Fibroblast of skin of left biceps (primary cell): ENCODE data around the gene DENND4B.
"Not testable (repeated sequence)": the region's sequence is repeated elsewhere in the genome, so short reads cannot be mapped to it uniquely, and the experiment has no call there.

Experiments
- DNase-seq, 2 experiments: peaks; one replicate each; pipeline ENCODE4 v3.0.0-alpha.2; 2013; ENCODE audit warnings: low read depth in 2 of 2

DENND4B gene, protein sequence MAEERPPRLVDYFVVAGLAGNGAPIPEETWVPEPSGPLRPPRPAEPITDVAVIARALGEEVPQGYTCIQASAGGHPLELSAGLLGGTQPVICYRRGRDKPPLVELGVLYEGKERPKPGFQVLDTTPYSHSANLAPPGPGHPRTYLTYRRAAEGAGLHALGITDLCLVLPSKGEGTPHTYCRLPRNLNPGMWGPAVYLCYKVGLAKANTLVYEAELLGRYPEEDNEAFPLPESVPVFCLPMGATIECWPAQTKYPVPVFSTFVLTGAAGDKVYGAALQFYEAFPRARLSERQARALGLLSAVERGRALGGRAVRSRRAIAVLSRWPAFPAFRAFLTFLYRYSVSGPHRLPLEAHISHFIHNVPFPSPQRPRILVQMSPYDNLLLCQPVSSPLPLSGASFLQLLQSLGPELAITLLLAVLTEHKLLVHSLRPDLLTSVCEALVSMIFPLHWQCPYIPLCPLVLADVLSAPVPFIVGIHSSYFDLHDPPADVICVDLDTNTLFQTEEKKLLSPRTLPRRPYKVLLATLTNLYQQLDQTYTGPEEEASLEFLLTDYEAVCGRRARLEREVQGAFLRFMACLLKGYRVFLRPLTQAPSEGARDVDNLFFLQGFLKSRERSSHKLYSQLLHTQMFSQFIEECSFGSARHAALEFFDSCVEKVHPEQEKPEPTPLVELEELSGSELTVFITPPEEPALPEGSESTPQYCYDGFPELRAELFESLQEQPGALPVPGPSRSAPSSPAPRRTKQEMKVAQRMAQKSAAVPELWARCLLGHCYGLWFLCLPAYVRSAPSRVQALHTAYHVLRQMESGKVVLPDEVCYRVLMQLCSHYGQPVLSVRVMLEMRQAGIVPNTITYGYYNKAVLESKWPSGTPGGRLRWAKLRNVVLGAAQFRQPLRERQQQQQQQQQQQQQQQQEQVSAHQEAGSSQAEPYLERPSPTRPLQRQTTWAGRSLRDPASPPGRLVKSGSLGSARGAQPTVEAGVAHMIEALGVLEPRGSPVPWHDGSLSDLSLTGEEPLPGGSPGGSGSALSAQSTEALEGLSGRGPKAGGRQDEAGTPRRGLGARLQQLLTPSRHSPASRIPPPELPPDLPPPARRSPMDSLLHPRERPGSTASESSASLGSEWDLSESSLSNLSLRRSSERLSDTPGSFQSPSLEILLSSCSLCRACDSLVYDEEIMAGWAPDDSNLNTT (N-terminal part only)

DNA sequence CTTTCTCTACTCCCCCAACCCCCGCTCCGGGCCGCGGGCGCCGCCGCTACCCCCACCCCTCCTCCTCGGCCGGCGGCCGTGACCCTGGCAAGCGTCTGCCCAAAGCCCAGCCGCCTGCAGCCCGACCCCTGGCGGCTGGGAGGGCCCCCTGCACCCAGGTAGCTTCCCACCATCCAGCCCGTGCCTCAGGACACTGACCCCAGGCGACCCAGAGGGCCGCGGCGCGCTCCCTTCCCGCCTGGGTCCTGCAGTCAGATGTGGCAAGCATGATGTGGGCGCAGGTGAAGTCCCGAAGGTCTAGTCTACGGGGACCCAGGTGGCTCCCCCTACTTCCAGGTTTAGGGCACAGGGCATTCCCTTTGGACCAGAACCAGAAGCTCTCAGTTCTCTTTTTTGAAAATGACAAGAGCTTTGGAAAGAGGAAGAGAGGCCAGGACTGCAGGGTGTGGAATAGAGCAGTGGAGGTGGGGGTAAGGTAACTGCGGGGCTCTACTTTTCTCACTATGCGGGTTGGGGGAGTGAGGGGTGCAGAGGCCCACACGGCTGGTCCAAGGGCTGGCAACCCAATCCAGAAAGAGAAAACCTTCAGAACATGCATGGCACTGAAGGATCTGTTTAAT lies at the start of gene DENND4B:
DENND4B (minus strand) TSS at position 97 of the 620 bp plus-strand sequence. CDS start 2,344 bp downstream, outside the sequence.
- DNase-seq = no peak

DNA sequence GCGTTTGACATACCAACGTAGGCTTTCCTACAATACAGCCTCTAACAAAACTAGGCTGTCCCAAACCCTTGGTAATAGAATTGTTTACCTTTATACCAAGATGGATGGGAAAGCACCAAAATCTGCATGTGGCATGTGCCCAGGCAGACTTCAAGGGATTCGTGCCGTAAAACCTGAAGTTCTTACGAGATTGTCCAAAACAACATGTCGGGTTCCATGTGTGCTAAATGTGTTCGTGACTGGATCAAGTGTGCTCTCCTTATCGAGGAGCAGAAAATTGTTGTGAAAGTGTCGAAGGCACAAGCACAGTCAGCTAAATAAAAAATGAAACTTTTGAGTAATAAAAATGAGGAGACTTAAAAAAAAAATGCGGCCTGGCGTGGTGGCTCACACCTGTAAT lies 49.1 kb upstream of the DENND4B start:
- no peak for DNase-seq

DNA sequence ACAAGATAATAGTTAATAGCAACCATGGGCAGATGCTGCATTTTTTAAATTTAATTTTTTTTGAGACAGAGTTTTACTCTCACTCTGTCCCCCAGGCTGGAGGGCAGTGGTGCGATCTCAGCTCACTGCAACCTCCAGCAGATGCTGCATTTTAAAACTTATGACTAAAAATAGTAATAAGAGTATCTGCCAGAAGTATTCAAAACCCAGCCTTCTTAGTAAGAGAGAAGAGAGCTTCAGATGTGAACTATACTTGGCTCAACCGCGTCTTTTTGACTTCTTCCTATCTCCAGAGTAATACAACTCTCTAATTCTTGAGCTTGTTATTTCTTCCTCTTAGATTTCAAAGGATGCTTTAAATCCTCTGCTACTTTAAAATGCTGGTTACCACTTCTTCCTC lies 48.7 kb upstream of the DENND4B start:
- DNase-seq = no peak

DNA sequence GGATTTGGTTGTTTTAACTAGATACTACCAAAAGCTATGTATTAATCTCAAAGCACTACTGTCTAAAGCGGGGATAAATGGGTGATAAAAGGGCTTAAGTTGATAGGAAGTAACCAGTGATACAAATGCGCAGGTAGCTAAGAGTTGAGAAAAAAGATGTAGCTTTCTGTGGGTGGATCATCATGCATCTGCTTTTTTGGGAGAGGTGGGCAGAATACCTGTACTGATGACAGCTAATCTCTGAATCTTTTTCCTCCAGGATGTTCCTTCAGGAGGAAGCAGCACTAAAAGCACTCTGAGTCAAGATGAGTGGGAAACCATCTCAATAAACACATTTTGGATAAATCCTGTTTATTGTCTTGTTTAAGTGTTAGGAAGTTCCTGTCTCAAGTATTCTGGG lies 45.3 kb upstream of the DENND4B start:
- no peak for DNase-seq

DNA sequence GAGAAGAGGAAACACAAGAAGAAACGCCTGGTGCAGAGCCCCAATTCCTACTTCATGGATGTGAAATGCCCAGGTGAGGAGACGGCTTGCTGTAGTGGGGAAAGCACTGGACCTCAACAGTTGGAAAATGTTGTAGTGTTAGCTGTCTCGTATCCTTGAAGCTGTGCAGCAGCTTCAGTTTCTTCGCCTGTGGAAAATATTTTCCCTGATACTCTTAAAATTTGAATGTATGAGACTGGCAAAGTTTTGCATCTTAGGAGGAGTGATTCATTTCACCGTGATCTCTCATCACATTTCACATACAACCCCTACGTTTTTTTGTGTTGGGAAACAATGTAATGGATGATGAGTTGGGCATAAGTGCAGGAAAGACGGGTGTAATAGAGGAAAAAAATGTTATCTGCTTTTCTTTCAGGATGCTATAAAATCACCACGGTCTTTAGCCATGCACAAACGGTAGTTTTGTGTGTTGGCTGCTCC lies 44.7 kb upstream of the DENND4B start:
- no peak for DNase-seq

DNA sequence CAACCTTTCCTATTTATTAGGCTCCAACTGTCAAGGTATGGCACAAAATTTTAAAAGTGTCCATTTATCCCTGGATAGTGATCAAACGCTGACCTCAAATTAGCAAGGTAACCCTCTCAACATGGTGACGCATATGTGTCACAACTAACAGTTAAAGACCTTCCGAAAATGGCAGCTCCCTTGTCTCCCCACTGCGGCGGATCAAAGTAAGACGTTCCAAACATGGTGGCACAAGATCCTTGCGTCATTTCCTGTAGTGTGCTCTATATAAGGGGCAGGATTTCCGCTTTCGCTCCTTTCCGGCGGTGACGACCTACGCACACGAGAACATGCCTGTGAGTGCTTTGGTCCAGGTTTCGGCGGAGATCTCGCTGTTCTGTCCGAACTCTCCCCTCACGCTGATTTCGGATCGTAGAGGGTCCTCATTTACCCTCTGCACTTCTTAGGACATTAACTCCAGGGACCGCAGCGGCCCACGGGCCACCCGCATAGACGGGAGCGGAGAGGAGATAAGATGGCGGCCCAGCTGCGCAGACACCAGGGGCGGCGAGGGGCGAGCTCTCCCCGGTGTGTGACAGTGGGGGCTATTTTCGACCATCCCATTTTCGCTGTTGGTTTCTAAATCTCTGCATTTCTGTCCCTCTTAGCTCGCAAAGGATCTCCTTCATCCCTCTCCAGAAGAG lies 44.1 kb upstream of the DENND4B start, which contains the start of gene RPS27:
RPS27 (plus strand) TSS at position 295 of the 683 bp plus-strand sequence; CDS start at position 330, 35 bp downstream.
- peak; percentile 96 to 97 for DNase-seq

DNA sequence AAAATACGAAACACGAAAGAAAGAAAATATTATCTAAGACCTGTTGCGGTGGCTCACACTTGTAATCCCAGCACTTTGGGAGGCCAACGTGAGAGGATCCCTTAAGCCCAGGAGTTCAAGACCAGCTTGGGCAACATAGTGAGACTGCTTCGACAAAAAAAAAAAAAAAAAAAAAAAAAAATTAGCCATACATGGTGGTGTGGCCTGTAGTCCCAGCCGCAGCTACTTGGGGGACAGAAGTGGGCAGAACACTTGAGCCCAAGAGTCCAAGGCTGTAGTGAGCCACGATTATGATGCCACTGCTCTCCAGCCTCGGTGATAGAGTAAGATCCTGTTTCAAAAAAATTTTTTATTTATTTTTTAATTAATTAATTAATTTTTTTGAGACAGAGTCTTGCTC lies 41.1 kb upstream of the DENND4B start:
- DNase-seq = no peak

DNA sequence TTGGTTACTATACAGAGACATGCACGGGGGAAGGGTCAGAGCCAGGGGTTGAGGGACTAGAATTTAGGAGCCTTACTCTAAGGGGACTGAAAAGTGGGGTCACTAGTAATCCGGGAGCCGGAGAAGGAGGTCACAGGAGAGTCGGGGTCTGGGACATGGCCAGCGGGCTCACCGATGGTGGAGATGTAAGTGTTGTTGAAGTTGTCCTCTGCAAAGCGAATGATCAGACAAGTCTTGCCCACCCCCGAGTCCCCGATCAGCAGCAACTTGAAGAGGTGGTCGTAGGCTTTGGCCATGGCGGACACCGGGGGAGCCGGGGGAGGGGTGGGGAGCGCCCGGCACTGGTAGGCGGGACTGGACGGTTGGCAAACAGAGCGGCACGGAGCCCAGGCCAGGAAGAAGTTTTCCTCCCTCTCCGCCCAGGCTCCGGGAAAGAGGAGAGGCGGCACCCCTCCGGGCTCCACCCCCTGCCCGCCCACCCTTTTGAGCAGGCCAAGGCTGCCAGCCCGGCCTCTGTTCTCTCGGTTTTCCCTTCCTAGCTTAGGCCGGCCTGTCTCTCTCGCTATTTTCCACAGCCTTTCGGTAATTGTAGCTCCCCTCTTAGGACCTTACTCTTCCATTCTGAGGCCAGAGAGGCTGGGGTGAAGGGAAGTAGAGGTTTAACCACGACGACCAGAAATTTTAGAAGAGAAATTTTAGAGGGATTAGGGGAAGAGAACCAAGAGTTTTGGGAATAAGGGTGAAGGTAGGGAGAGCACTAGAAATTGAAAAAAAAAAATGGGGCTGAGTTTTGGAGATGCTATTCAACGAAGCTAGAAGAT lies 39.6 kb upstream of the DENND4B start, which contains the start of gene RAB13:
RAB13 (minus strand) TSS at position 399 of the 821 bp plus-strand sequence; CDS start at position 296, 103 bp downstream.
- peak; percentile 47 to 53 for DNase-seq

DNA sequence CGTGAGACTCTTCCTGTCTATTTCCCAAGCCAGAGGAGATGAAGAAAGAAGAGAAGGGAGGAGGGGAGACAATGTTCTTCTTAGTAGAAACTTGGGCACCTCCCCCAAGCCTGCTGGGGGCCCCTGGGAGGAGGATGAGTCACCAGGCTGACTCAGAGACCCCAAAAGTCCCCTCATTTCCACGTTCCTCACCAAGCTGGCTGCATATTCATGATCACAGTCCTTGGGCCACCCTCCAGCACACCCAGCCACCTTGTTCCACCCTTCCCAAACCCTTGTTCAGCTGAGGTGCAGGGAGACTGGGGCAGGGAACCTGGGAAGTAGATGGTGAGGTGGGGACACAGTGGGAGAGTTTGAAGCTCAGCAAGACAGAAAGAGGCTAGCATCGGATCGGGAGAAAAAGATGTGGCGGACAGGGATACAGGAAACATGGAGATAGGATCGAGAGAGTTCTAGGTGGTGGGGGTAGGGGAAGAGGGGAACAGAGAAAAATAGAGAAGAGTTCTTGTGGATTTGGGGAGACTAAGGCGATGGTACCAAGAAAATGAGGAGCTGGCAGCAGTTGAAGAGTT lies 38.9 kb upstream of the DENND4B start:
- DNase-seq = peak; percentile 49 to 52

DNA sequence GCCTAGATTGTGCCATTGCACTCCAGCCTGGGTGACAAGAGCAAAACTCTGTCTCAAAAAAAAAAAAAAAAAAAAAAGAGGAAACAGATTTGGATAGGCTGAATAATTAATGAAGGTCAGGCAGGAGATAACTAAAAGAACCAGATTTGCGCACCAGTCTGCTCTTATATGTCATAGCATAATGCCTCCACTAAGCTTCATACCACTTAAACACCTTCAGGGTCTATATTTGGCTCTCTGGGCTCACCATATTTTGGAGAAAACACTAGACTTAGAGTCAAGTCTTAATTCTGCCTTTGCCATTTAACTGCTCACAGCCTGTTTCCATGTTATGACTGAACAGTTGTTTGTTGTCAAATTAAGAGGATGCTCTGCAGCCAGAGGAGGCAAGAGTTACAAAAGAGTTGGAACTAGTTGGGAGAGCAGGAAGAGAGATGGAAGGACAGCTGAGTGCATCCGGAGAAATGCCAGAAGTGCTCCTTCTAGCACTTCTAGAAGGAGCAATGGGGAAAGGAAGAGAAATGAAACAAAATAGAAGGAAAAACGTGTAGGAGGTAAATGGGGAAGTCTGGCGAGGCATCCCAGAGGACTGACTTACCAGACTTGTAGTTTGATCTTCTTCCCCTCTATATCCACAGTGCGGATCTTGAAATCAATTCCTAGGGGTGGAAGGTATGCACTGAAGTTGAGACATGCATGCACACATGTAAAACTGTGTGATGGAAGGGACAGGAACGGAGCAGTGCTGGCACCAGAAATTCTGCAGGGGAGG lies 37.8 kb upstream of the DENND4B start:
- DNase-seq = no peak

DNA sequence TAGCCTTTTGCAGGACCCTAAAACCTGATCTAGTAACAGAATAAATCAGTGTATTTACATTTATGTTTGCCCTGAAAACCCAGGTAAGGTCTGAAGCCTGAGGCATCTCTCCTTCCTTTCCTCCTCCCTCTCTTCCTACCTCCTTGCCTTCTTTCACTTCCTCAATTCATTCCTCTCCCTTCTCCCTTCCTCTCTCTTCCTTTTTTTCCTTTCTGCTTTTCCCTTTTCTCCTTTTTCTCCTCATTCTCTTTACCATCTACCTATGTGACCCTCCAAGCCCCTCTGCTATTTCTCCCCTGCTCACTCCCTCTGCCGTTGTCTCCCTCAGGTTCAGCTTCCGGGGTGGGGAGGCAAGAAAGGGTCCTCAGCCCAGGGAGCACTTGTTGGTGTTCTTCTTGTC lies 35.2 kb upstream of the DENND4B start:
- not testable (repeated sequence) for DNase-seq

DNA sequence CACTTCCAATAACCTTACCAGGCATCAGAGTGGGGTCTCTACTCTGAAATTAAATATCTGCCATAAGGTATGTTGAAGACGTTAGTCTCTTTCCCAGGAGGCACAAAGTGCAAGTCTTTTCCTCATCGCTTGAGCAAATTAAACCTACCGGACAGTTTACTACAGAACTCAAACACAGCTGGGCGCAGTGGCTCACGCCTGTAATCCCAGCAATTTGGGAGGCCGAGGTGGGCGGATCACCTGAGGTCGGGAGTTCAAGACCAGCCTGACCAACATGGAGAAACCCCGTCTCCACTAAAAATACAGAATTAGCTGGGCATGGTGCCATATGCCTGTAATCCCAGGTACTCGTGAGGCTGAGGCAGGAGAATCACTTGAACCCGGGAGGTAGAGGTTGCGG lies 32.6 kb upstream of the DENND4B start:
- not testable (repeated sequence) for DNase-seq

DNA sequence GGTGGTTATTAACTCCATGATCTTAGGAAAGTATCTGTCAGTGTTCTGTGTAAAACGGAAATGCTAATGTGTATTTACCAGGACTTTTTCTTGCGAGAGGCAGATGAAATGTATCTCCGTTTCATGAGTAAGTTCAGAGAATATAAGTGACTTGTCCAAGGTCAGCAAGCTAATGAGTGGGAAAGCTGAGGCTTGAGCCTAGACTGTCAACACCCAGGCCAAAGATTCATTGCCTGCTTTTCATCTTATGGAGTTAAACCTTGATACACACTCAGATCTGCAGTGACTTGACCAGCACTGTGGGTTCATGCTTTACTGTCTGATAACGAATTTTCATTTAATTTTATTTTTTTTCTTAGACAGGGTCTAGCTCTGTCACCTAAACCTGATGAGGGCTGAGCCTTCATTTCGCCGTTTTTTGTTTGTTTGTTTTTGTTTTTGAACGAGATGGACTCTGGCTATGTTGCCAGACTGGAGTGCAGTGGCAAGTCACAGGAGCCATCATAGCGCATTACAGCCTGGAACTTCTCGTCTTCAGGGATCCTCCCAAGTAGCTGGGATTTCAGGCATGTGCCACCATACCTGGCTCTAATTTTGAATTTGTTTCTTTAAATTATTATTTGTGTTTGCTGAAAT lies 31.9 kb upstream of the DENND4B start:
- DNase-seq = no peak

DNA sequence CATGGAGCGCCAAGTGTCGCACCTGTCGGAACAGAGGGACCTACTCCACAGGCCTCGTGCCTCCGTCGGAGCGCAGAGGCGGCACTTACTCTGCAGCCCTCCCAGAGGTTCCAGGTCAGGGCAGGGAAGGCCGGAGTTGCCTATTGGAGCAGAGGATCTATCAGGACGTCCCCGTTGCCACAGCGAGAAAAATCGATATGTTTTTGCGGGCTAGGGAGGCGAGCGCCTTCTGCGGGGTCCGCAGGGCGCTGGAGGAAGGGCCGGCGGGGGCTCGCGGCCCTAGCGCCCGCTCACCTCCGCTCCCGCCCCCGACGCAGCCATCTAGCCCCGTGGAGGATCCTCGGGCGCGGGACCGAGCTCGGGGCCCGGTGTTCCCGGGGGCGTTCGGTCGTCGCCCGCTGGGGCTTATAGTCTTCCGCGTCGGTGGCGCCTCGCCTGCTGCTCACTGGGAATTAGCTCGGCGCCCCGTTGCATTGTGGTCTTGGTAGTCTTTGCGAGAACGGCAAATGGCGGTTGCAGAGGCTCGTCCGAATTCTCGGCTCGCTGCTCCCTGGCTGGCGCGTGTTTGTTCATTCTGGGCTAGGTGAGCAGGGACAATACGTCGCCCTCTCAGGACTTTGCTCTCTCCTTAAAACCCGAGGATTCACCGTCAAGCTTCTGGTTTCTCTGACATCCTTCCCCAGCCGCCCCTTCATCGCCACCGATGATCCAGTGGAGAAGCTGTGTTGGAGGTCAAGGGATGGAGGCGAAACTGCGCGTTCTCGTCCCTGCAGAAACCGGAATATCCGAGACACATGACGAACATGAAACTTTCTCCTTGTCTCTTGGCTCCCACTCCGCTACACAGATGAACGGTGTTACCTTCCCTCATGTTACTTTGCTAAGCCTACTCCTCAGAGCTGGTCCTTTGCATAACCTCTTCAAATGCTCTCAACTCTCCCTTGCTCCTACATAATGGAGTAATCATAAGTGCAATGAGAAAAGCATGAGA lies 31.0 kb upstream of the DENND4B start, which contains the start of gene JTB:
JTB (minus strand) TSS at position 425 of the 991 bp plus-strand sequence; CDS start at position 3, 422 bp downstream.
- DNase-seq = no peak

DNA sequence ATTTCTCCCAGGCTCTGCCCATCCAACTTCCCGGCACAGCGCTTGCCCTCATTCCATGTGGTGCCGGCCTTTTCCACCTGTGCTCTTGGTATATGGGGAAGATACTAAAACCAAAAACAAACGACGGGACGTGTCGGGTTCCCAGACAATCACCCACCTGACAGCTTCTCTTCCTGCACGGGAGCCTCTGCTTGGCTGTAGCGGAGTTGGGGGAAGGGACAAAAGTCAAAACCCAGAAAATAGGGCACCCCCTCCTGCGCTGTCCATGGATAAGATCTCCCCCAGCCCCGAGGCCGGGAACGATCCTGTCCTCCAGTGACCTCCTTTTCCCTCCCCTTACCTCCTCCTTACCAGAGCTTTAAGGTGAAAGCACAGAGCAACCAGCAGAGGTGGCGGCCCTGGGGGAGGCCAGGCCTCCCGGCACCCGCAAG lies 30.3 kb upstream of the DENND4B start:
- no peak for DNase-seq

DNA sequence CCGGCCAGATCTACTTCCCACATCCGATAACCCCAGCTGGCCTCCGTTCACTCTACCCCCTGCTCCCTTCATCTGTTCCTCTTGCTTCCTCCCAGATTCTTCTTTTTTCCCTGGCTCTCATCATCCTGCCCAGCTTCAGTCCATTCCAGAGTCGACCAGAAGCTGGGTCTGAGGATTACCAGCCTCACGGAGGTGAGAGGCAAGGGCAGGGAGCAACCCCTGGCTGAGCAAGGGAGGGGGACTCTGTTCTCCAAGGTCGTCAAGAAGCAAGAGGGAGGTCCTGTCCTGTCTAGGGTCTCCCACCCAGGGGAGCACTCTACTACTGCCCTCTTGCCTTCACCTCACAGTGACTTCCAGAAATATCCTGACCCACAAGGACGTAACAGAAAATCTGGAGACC lies 27.0 kb upstream of the DENND4B start:
- DNase-seq = no peak

DNA sequence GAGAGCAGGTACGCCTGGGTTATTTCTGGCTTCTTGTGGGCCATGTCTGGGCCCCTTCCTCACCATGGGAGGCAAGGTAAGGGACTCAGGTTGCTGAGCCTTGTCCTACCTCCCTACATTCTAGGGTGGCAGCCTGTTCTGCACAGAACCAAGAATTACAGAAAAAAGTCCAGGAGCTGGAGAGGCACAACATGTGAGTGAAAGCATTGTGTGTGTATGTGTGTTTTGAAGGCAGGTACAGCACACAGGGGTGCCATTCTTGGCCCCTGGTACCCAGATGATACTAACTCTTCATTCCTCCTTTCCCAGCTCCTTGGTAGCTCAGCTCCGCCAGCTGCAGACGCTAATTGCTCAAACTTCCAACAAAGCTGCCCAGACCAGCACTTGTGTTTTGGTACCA lies 26.6 kb upstream of the DENND4B start:
- DNase-seq = no peak
